DMS79 treated with DMSO at 0.1 percent for 48 hours (cell line): ENCODE data around the gene USF3.
"Not testable (repeated sequence)": the region's sequence is repeated elsewhere in the genome, so short reads cannot be mapped to it uniquely, and the experiment has no call there.

Source experiments
- DNase-seq: peaks from one replicate; lab custom pipeline; 2025; lab: John Stamatoyannopoulos, UW

Gene USF3

GRCh38 chr3:113654851-113655250 lies 41.6 kb downstream of the USF3 start:
- DNase-seq, result no peak

- DNase-seq, result no peak
Measured at GRCh38 chr3:113654310-113654709, 42.1 kb downstream of the USF3 start.

- DNase-seq, result no peak
Measured at GRCh38 chr3:113649174-113649845, 47.1 kb downstream of the USF3 start.

- no peak for DNase-seq
Measured at GRCh38 chr3:113648524-113648923, 47.9 kb downstream of the USF3 start.

GRCh38 chr3:113643583-113643982 lies 52.9 kb downstream of the USF3 start:
- no peak for DNase-seq

- peak; percentile 14 for DNase-seq
Measured at GRCh38 chr3:113638910-113639309, 57.5 kb downstream of the USF3 start.

- DNase-seq, result no peak
Measured at GRCh38 chr3:113637756-113638155, 58.7 kb downstream of the USF3 start.

- not testable (repeated sequence) for DNase-seq
Measured at GRCh38 chr3:113636034-113636433, 60.4 kb downstream of the USF3 start.

- DNase-seq, result no peak
Measured at GRCh38 chr3:113634782-113635474, 61.5 kb downstream of the USF3 start.

GRCh38 chr3:113631573-113631972 lies 64.9 kb downstream of the USF3 start:
- DNase-seq, result no peak

GRCh38 chr3:113630956-113631542 lies 65.4 kb downstream of the USF3 start:
- DNase-seq, result no peak

- DNase-seq, result peak; percentile 90
Measured at GRCh38 chr3:113629584-113630421, 66.6 kb downstream of the USF3 start.

GRCh38 chr3:113628788-113629187 lies 67.7 kb downstream of the USF3 start:
- DNase-seq, result no peak

GRCh38 chr3:113628316-113628715 lies 68.1 kb downstream of the USF3 start:
- no peak for DNase-seq

GRCh38 chr3:113626503-113627371 lies 69.7 kb downstream of the USF3 start:
- DNase-seq, result peak; percentile 31

- DNase-seq, result no peak
Measured at GRCh38 chr3:113625834-113626233, 70.6 kb downstream of the USF3 start.

GRCh38 chr3:113623811-113624210 lies 72.6 kb downstream of the USF3 start:
- DNase-seq, result no peak

GRCh38 chr3:113623324-113623723 lies 73.1 kb downstream of the USF3 start:
- no peak for DNase-seq

GRCh38 chr3:113620091-113620490 lies 76.4 kb downstream of the USF3 start:
- no peak for DNase-seq

GRCh38 chr3:113617726-113618125 lies 78.7 kb downstream of the USF3 start:
- DNase-seq, result no peak

- DNase-seq, result no peak
Measured at GRCh38 chr3:113615976-113616375, 80.5 kb downstream of the USF3 start.
